GM12875 (cell line): ENCODE results near the gene MEF2A.
"Not testable (repeated sequence)": the region's sequence is repeated elsewhere in the genome, so short reads cannot be mapped to it uniquely, and the experiment has no call there.

Experiments used
- H3K4me3 ChIP-seq: one replicate; pipeline ENCODE4 v1.5.1; 2011; ENCODE audit warnings: low read depth, low read length, control low read depth
- TF ChIP-seq, protein P1 (sequence below): IDR thresholded peaks from 2 replicates; pipeline ENCODE4 v1.5.1; 2011; ENCODE audit warnings: low read depth, mild to moderate bottlenecking, control low read depth, inconsistent platforms, low read length, moderate library complexity, borderline replicate concordance; ENCODE audit not compliant: insufficient read depth

The MEF2A gene

DNA sequence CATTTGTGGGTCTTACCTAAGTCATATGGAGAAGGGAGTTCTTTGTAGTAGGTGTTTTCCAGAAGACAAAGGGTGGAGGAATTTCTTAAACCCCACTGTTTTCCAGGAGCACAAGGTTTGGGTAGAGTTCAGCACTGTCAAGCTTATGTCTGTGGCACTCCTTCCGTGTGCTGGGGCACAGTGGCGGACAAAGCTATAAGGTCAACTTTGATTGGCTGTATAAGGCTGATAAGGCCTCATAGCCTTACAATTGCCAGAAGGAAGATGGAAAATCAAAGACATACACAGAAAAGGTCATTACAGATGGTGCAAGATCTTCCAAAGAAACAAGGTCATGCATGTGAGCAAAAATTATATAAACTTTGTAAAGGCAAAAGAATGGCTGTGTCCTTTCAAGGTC lies 170.9 kb downstream of the MEF2A start:
- no peak overlapping the region for H3K4me3 ChIP-seq
- TF ChIP-seq, protein P1, sequence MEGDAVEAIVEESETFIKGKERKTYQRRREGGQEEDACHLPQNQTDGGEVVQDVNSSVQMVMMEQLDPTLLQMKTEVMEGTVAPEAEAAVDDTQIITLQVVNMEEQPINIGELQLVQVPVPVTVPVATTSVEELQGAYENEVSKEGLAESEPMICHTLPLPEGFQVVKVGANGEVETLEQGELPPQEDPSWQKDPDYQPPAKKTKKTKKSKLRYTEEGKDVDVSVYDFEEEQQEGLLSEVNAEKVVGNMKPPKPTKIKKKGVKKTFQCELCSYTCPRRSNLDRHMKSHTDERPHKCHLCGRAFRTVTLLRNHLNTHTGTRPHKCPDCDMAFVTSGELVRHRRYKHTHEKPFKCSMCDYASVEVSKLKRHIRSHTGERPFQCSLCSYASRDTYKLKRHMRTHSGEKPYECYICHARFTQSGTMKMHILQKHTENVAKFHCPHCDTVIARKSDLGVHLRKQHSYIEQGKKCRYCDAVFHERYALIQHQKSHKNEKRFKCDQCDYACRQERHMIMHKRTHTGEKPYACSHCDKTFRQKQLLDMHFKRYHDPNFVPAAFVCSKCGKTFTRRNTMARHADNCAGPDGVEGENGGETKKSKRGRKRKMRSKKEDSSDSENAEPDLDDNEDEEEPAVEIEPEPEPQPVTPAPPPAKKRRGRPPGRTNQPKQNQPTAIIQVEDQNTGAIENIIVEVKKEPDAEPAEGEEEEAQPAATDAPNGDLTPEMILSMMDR = no peak

DNA sequence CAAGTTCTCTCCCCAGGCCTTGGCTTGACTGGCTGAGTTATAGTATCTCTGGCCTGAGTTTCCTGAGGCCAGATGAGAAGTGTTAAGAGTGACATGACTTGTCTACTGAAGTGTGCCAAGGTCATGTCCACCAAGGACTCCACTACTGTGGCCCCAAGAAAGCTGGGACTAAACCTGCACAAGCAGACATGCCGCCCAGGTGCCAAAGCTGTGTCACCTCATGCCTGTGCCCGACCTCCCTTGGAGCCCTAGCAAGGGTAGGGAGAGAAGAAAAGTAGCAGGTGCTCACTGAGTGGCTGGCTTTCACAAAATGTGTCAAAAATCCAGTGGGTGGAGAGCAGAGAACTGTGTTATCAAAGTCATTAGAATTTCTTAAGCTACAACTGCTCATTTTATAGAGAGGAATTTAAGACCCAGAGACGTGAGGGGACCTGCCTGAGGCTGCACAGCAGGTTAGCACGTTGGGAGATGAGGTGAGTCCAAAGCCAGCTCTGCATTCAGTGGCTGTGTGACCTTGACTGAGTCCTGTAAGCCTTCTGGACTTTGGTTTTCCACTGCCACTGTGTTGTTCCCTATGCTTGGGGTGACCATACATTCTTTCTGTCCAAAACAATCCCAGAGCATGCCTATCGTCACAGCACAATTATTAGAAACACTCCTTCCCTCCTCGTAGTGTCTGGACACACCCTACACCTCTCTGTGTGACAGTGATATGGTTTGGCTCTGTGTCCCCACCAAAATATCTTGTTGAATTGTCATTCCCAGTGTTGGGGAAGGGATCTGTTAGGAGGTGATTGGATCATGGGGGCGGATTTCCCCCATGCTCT lies 172.4 kb downstream of the MEF2A start:
- TF ChIP-seq, protein P1 = no peak
- H3K4me3 ChIP-seq = no peak overlapping the region

DNA sequence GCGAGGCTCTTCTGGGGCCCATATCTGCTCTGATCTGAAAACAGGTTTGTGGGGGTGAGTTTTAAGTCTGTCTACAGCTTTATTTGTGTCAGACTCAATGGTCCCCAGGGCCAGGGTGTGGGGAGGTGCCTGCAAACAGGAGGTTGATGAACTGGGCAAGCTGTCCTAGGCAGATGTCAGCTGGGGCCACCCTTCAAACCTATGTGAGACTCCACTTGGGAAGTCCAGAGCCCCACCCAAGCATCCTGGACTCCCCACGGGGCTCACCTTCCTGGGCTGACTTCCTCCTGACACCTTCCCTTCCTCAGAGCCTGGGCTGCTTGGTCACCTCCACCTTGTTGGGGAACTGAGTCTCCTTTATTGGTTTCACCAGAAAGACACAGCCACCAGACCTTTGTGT lies 176.1 kb downstream of the MEF2A start:
- TF ChIP-seq, protein P1 = no peak
- no peak overlapping the region for H3K4me3 ChIP-seq

DNA sequence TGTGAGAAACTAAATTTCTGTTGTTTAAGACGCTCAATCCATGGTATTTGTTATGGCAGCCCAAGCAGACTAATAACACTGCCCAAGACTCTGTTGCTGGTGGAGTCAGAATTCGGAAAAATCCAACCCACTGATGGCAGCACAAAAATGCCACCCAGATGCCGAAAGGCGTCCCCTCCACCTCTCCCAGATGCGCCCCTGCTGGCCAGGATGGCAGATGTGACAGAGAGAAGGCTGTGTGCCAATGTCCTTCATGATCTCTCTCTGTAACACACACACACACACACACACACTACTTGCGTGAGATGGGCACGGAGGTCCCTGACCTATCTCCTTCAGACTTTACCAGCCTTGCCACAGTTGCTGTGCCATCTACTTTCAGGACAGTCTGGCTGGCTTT lies 178.4 kb downstream of the MEF2A start:
- TF ChIP-seq, protein P1 = no peak
- no peak overlapping the region for H3K4me3 ChIP-seq

DNA sequence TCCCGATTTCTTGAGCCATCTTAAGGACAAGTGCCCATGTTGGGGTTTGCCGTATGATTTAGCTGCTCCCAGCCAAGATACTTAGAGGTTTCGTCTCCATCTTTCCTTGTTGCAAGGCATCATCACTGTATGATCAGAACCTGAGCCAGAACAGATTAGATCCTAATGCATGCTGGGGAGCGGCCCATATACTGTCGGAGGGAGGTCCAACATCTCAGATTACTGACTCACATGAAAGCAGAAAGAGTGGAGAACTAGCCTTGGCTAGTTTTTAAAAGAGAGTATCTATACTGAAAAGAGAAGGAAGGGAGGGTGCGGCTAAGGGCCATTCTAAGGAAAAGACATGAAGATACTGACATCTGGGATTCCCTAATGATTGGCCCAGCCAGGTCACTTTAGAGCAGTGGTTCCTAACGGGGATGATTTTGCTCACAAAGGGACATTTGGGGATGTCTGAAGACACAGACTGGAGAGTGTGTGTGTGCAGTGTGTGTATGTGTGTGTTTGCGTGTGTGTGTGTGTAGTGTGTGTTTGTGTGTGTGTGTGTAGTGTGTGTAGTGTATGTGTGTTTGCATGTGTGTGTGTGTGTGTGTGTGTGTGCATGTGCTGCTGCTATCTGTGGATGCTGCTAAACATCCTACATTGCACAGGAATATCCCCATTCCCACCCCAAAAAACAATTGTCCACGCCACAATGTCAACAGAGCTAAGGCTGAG lies 179.7 kb downstream of the MEF2A start:
- TF ChIP-seq, protein P1 = no peak
- no peak overlapping the region for H3K4me3 ChIP-seq

DNA sequence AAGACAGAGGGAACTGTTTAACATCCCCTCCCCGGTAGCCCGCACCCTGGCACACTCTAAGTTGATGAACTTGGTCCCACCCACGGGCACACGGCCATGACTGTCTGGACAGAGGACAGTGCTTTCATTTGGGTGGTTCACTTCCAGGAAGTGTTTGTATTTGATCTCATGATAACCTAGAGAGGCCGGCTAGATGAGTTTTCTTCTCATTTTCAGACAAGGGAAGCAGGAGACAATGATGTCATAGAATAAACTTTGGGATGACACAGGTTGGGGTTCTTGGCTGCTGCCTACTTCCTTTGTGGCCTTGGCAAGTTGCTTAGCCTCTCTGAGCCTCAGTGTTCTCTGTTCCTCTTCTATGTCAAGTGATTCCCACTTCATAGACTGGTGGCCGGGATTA lies 183.6 kb downstream of the MEF2A start:
- H3K4me3 ChIP-seq = no peak overlapping the region
- TF ChIP-seq, protein P1 = no peak

DNA sequence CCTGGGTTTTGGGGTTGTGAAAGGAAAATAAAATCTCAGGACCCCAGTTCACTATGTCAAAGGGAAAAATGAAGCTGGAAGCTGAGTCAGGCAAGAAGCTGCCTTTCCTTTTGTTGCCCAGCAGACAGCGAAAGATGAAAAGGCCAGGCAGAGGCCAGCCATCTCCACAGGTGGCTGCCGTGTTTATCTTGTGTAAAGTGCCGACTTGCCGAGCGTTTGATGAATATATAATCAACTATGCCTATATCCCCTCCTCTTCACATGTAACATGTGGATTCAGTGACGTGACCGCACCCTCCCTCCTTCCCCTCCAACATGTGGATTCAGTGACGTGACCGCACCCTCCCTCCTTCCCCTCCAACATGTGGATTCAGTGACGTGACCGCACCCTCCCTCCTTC lies 184.5 kb downstream of the MEF2A start:
- not testable (repeated sequence) for H3K4me3 ChIP-seq
